HCT116 (cell line): Measurements from ENCODE around the gene ELP1. TPM values are rescaled to one million over a fixed set of nuclear protein-coding genes. Genes with fewer than 3 reads are reported as not detected.

Experiments used
- ATAC-seq: fragments of 200-7000 bp; cut with Tn5 transposase; 2 replicates; pipeline ENCODE4 v1.9.1; 2020; ENCODE audit warnings: mild to moderate bottlenecking, moderate library complexity
- Bru-seq: library from RNA; stranded (reverse); fragments of 400-500 nt; gene quantifications from one replicate; lab custom pipeline; 2021; lab: Mats Ljungman, UMichigan
- BruChase-seq, 2 experiments: library from RNA; stranded (reverse); fragments of 400-500 nt; gene quantifications; one replicate each; lab custom pipeline; 2021; lab: Mats Ljungman, UMichigan
- BruUV-seq: library from RNA; stranded (reverse); fragments of 400-500 nt; replicated peaks from 2 replicates; lab custom pipeline; 2021; lab: Mats Ljungman, UMichigan
- CTCF ChIA-PET: fragments of 300-600 bp; sonication (Branson Sonifier 250); formaldehyde crosslinking; loops from one replicate; lab custom pipeline; 2021; ENCODE audit warnings: antibody characterized with exemption; lab: Charles Lee
- POLR2A ChIA-PET: fragments of 300-600, 350-600 bp; sonication (Branson Sonifier 250); formaldehyde crosslinking; loops from one replicate; lab custom pipeline; 2021; ENCODE audit warnings: antibody characterized with exemption; lab: Charles Lee
- RAD21 ChIA-PET, 2 experiments: fragments of 300-600 bp; sonication (Branson Sonifier 250); formaldehyde crosslinking; loops; one replicate each; lab custom pipeline; 2023; ENCODE audit warnings: low total read pairs in 2 of 2; ENCODE audit not compliant: uncharacterized antibody in 2 of 2, unreplicated experiment in 2 of 2, low non-redundant PET in 1 of 2; lab: Charles Lee
- DNase-seq: peaks from one replicate; pipeline ENCODE4 v3.0.0-alpha.2; 2010; ENCODE audit warnings: low read depth, low spot score
- H2AFZ ChIP-seq: fragments of 200-600 bp; shearing (Covaris generic), sonication (generic); 2 replicates; pipeline ENCODE4 v1.6.1; 2017; ENCODE audit warnings: low read depth, mixed run types, mixed read lengths, antibody characterized with exemption, low read length; ENCODE audit not compliant: poor library complexity, severe bottlenecking
- H3K27ac ChIP-seq: 2 replicates; pipeline ENCODE4 v1.5.1; 2012; ENCODE audit warnings: low read depth, low read length
- H3K27me3 ChIP-seq: fragments of 200-600 bp; sonication (generic); 2 replicates; pipeline ENCODE4 v1.6.1; 2016; ENCODE audit warnings: mixed run types, low read length, mixed read lengths; ENCODE audit not compliant: insufficient read depth
- H3K36me3 ChIP-seq, 2 experiments: fragments of 200-500 bp in 1 of 2; fragments of 200-600 bp in 1 of 2; sonication (Bioruptor generic) in 1 of 2; sonication (generic) in 1 of 2; 2 replicates each; pipeline versions ENCODE4 v1.5.1 to v1.6.1; 2014 to 2016; ENCODE audit warnings: low read length in 2 of 2, inconsistent platforms in 1 of 2, mixed read lengths in 1 of 2, mixed run types in 1 of 2; ENCODE audit not compliant: insufficient read depth in 2 of 2, control insufficient read depth in 1 of 2
- H3K4me1 ChIP-seq, 2 experiments: fragments of 200-600 bp in 1 of 2; sonication (generic) in 1 of 2; 2 replicates each; pipeline versions ENCODE4 v1.5.1 to v1.6.1; 2012 to 2017; ENCODE audit warnings: low read length in 2 of 2, inconsistent platforms in 1 of 2, mild to moderate bottlenecking in 1 of 2, mixed read lengths in 1 of 2, mixed run types in 1 of 2, moderate library complexity in 1 of 2; ENCODE audit not compliant: insufficient read depth in 2 of 2, control insufficient read depth in 1 of 2
- H3K4me2 ChIP-seq: fragments of 200-600 bp; sonication (generic); 2 replicates; pipeline ENCODE4 v1.6.1; 2017; ENCODE audit warnings: mixed run types, low read length, mixed read lengths
- H3K4me3 ChIP-seq, 2 experiments: fragments of 200-600 bp in 1 of 2; sonication (generic) in 1 of 2; replicated peaks in 1 of 2; 2 replicates each; pipeline ENCODE4 v1.5.1; 2011 to 2016; ENCODE audit warnings: low read length in 2 of 2, control low read depth in 1 of 2, low read depth in 1 of 2, mild to moderate bottlenecking in 1 of 2, mixed read lengths in 1 of 2, mixed run types in 1 of 2
- H3K79me2 ChIP-seq: fragments of 200-600 bp; sonication (generic); 2 replicates; pipeline ENCODE4 v1.6.1; 2017; ENCODE audit warnings: mild to moderate bottlenecking, mixed run types, low read length, moderate library complexity, mixed read lengths; ENCODE audit not compliant: insufficient read depth
- H3K9ac ChIP-seq: fragments of 200-600 bp; sonication (generic); 2 replicates; pipeline ENCODE4 v1.6.1; 2016; ENCODE audit warnings: low read length, mixed read lengths
- H3K9me2 ChIP-seq: fragments of 200-600 bp; sonication (generic), shearing (Covaris generic); 2 replicates; pipeline ENCODE4 v1.6.1; 2017; ENCODE audit warnings: mixed run types, mild to moderate bottlenecking, moderate library complexity; ENCODE audit not compliant: insufficient read depth
- H3K9me3 ChIP-seq, 2 experiments: fragments of 200-500 bp in 1 of 2; fragments of 200-600 bp in 1 of 2; sonication (Bioruptor generic) in 1 of 2; sonication (generic) in 1 of 2; 2 replicates each; pipeline ENCODE4 v1.6.1; 2014 to 2017; ENCODE audit warnings: low read length in 2 of 2, mixed read lengths in 2 of 2, inconsistent platforms in 1 of 2, low read depth in 1 of 2, mild to moderate bottlenecking in 1 of 2, mixed run types in 1 of 2, moderate library complexity in 1 of 2; ENCODE audit not compliant: control insufficient read depth in 1 of 2, insufficient read depth in 1 of 2
- H4K20me1 ChIP-seq: fragments of 200-600 bp; sonication (generic), shearing (Covaris generic); 2 replicates; pipeline ENCODE4 v1.6.1; 2017; ENCODE audit warnings: mixed run types, mild to moderate bottlenecking, moderate library complexity; ENCODE audit not compliant: insufficient read depth
- CBX3 ChIP-seq: IDR thresholded peaks from 2 replicates; pipeline ENCODE4 v1.6.1; 2012; ENCODE audit warnings: low read depth
- CEBPB ChIP-seq: IDR thresholded peaks from 2 replicates; pipeline ENCODE4 v1.6.1; 2012; ENCODE audit warnings: low read depth
- CTCF ChIP-seq, 3 experiments: fragments of 200-600 bp in 1 of 3; sonication (generic) in 1 of 3; IDR thresholded peaks in 2 of 3; conservative IDR thresholded peaks in 1 of 3; 2 replicates each; pipeline ENCODE4 v1.5.1; 2012 to 2017; ENCODE audit warnings: low read depth in 2 of 3, low read length in 2 of 3, antibody characterized with exemption in 1 of 3, borderline replicate concordance in 1 of 3, control low read depth in 1 of 3, mild to moderate bottlenecking in 1 of 3, mixed read lengths in 1 of 3, mixed run types in 1 of 3, moderate library complexity in 1 of 3; ENCODE audit not compliant: insufficient read depth in 1 of 3
- EGR1 ChIP-seq: IDR thresholded peaks from 2 replicates; pipeline ENCODE4 v1.6.1; 2012; ENCODE audit warnings: low read depth
- JUND ChIP-seq: IDR thresholded peaks from 2 replicates; pipeline ENCODE4 v1.6.1; 2012
- MAX ChIP-seq: IDR thresholded peaks from 2 replicates; pipeline ENCODE4 v1.6.1; 2012
- POLR2A ChIP-seq: IDR thresholded peaks from 2 replicates; pipeline ENCODE4 v1.7.0; 2011; ENCODE audit warnings: borderline replicate concordance; ENCODE audit not compliant: insufficient read depth, insufficient read length; ENCODE audit errors: extremely low read depth
- POLR2AphosphoS5 ChIP-seq: IDR thresholded peaks from 2 replicates; pipeline ENCODE4 v1.6.1; 2011; ENCODE audit warnings: mild to moderate bottlenecking, low read depth, low read length, moderate library complexity
- RAD21 ChIP-seq: IDR thresholded peaks from 2 replicates; pipeline ENCODE4 v1.6.1; 2012; ENCODE audit warnings: low read depth, mild to moderate bottlenecking
- REST ChIP-seq: IDR thresholded peaks from 2 replicates; pipeline ENCODE4 v1.6.1; 2012; ENCODE audit warnings: low read depth
- SIN3A ChIP-seq: IDR thresholded peaks from 2 replicates; pipeline ENCODE4 v1.6.1; 2012; ENCODE audit warnings: low read depth
- SP1 ChIP-seq: IDR thresholded peaks from 2 replicates; pipeline ENCODE4 v1.6.1; 2012; ENCODE audit warnings: low read depth
- SRF ChIP-seq: IDR thresholded peaks from 2 replicates; pipeline ENCODE4 v1.6.1; 2012; ENCODE audit warnings: low read depth
- TCF7L2 ChIP-seq: IDR thresholded peaks from 2 replicates; pipeline ENCODE4 v1.7.0; 2011; ENCODE audit warnings: borderline replicate concordance, inconsistent platforms; ENCODE audit not compliant: insufficient read depth, insufficient read length; ENCODE audit errors: extremely low read depth
- YY1 ChIP-seq: IDR thresholded peaks from 2 replicates; pipeline ENCODE4 v1.6.1; 2011; ENCODE audit warnings: low read length, low read depth, moderate library complexity, mild to moderate bottlenecking; ENCODE audit not compliant: insufficient replicate concordance; ENCODE audit errors: extremely low read depth
- ZFX ChIP-seq: fragments of 450-650 bp; IDR thresholded peaks from 2 replicates; pipeline ENCODE4 v1.6.1; 2017
- ZNF274 ChIP-seq: fragments of 200-500 bp; sonication (Bioruptor generic); IDR thresholded peaks from 2 replicates; pipeline ENCODE4 v1.6.1; 2014; ENCODE audit warnings: mild to moderate bottlenecking, low read depth, low read length, inconsistent platforms
- intact Hi-C: fragments of 100-400 bp; cut with micrococcal nuclease; formaldehyde crosslinking; loops from 2 replicates; pipeline ENCODE4 v1.10.0; 2022
- long read RNA-seq: library from polyadenylated mRNA; unstranded; transcript quantifications from one replicate; pipeline ENCODE4 v2.0.0, GENCODE V29; 2021; ENCODE audit not compliant: unreplicated experiment
- polyA plus RNA-seq: library from polyadenylated mRNA; unstranded; fragments of >200 nt; gene quantifications from 2 replicates; pipeline ENCODE4 v1.2.1, GENCODE V29; 2012; ENCODE audit warnings: missing spikeins
- total RNA-seq: library from RNA; stranded (reverse); gene quantifications from one replicate; pipeline ENCODE4 v1.2.1, GENCODE V29; 2021; ENCODE audit not compliant: unreplicated experiment
- TF ChIP-seq, protein P1 (sequence below): IDR thresholded peaks from 2 replicates; pipeline ENCODE4 v1.6.1; 2011; ENCODE audit warnings: mild to moderate bottlenecking, low read length, moderate library complexity; ENCODE audit not compliant: insufficient replicate concordance; ENCODE audit errors: extremely low read depth

Gene ELP1
- total RNA-seq (28.8 TPM), Bru-seq, nascent RNA (percentile 76 among the genes with signal in this experiment), BruChase-seq, experiment 1, labeled RNA remaining after a 6-hour chase (percentile 82 among the genes with signal in this experiment), BruChase-seq, experiment 2, labeled RNA remaining after a 2-hour chase (percentile 82 among the genes with signal in this experiment)
- 12.1 and 16.1 TPM in 2 replicates for polyA plus RNA-seq
- long read RNA-seq, full-length matches to known transcripts: 38 of 90 reads
- long read RNA-seq, partial matches to known transcripts: 16 of 90 reads
- long read RNA-seq, other reads (novel, unspliced or antisense): 36 of 90 reads

GRCh38 chr9:108933718-108934322 lies at the start of gene ELP1:
Gene ELP1, minus strand, starts transcription at chr9:108934124. Its CDS starts 2,978 bp downstream, at chr9:108931146.
- peak within 1 kb of the TSS; percentile 87 for H3K9ac ChIP-seq
- peaks cover 46% of the 10 kb centered on the region for H3K79me2 ChIP-seq
- no peaks in the 10 kb centered on the region for H3K9me2 ChIP-seq
- DNase-seq (peak; percentile 86), ATAC-seq (peak; percentile 86)
- no peaks in the 10 kb centered on the region for H3K9me3 ChIP-seq
- H3K27me3 ChIP-seq: no peaks in the 10 kb centered on the region
- H3K4me2 ChIP-seq: peak within 1 kb of the TSS; percentile 96
- peaks cover 4 to 14% of the 10 kb centered on the region in 2 experiments; a peak in 3 of 4 replicates for H3K4me1 ChIP-seq
- intact Hi-C loops: no loop called here
- H4K20me1 ChIP-seq: no peaks in the 10 kb centered on the region
- peak within 1 kb of the TSS; percentile 83 to 97 for H3K4me3 ChIP-seq
- H3K36me3 ChIP-seq: peaks cover 0 to 2% of the 10 kb centered on the region in 2 experiments; a peak in 2 of 4 replicates
- no peak within 1 kb of the TSS for H2AFZ ChIP-seq
- BruUV-seq: no TSS peak
- H3K27ac ChIP-seq: peak within 1 kb of the TSS; percentile 83
- RAD21 ChIA-PET: interaction anchor here in 1 of 2 experiments (0.6 kb wide), 1 partner anchor 427 kb away, joined by 3 read pairs; no protein-coding TSS in a partner anchor
- CTCF ChIA-PET: no interaction called here
- POLR2A ChIA-PET: no interaction called here
- TF ChIP-seq JUND (no peak), REST (no peak), RAD21 (peak; percentile 35), SIN3A (peak; percentile 81), POLR2AphosphoS5 (peak; percentile 82), MAX (peak; percentile 87), CBX3 (peak; percentile 40; the same call in 1 of the 2 replicates), CEBPB (no peak), ZFX (peak; percentile 74), ZNF274 (no peak), CTCF (IDR thresholded peaks at IDR 0.05 in 2 of 3, conservative IDR thresholded peaks at IDR 0.05 in 1 of 3; ENCODE audit: borderline replicate concordance in 1 of 3, insufficient read depth in 1 of 3, low read depth in 2 of 3, low read length in 2 of 3) (no peak), SRF (peak; percentile 77), POLR2A (peak; percentile 54), EGR1 (0 out of 2 replicates have a peak, but pooled peaks have one; percentile 3), YY1 (peak; percentile 72), TCF7L2 (peak; percentile 46), SP1 (peak; percentile 41; the same call in 1 of the 2 replicates)
- TF ChIP-seq, protein P1, sequence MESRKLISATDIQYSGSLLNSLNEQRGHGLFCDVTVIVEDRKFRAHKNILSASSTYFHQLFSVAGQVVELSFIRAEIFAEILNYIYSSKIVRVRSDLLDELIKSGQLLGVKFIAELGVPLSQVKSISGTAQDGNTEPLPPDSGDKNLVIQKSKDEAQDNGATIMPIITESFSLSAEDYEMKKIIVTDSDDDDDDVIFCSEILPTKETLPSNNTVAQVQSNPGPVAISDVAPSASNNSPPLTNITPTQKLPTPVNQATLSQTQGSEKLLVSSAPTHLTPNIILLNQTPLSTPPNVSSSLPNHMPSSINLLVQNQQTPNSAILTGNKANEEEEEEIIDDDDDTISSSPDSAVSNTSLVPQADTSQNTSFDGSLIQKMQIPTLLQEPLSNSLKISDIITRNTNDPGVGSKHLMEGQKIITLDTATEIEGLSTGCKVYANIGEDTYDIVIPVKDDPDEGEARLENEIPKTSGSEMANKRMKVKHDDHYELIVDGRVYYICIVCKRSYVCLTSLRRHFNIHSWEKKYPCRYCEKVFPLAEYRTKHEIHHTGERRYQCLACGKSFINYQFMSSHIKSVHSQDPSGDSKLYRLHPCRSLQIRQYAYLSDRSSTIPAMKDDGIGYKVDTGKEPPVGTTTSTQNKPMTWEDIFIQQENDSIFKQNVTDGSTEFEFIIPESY: no peak
